AG04449 (cell line): Measurements from ENCODE around the gene ELF5.

Experiments
- CTCF ChIA-PET: fragments of 350-600 bp; formaldehyde crosslinking; extraction: SDS; loops from one replicate; lab custom pipeline; 2021; ENCODE audit warnings: antibody characterized with exemption; lab: Yijun Ruan, JAX
- POLR2A ChIA-PET: fragments of 400-600, 350-600 bp; formaldehyde crosslinking; extraction: SDS; loops from one replicate; lab custom pipeline; 2020; ENCODE audit warnings: antibody characterized with exemption, inconsistent platforms; lab: Yijun Ruan, JAX
- DNase-seq: peaks from one replicate; pipeline ENCODE4 v3.0.0-alpha.2; 2010; ENCODE audit warnings: low read depth, low spot score
- H3K4me3 ChIP-seq: 2 replicates; pipeline ENCODE4 v1.5.1; 2011; ENCODE audit warnings: low read depth, mild to moderate bottlenecking, control low read depth, low read length
- CTCF ChIP-seq: IDR thresholded peaks from one replicate; pipeline ENCODE4 v1.5.1; 2011; ENCODE audit warnings: mild to moderate bottlenecking, moderate library complexity, low read length, control low read depth, inconsistent platforms; ENCODE audit not compliant: insufficient read depth; ENCODE audit errors: missing control alignments

The ELF5 gene

GRCh38 chr11:34495239-34495723 lies 18.3 kb downstream of the ELF5 start:
- TF ChIP-seq CTCF: no peak
- ChIA-PET CTCF (interaction anchor here (1.0 to 2.0 kb wide), 5 partner anchors 8 to 498 kb away, joined by 3 to 9 read pairs (median 4); no protein-coding TSS in a partner anchor), POLR2A (no interaction called here)

GRCh38 chr11:34493926-34494595 lies 19.5 kb downstream of the ELF5 start:
- DNase-seq: no peak
- no peak for TF ChIP-seq CTCF
- H3K4me3 ChIP-seq: no peak overlapping the region
- ChIA-PET POLR2A (no interaction called here), CTCF (interaction anchor here (0.6 to 3.2 kb wide), 12 partner anchors 8 to 497 kb away, joined by 3 to 47 read pairs (median 4); partner anchors contain the start of gene ABTB2)

More at GRCh38 chr11:34495239-34495723, 18.3 kb downstream of the ELF5 start:
- H3K4me3 ChIP-seq: no peak overlapping the region
- no peak for DNase-seq

GRCh38 chr11:34493468-34493867 lies 20.1 kb downstream of the ELF5 start:
- TF ChIP-seq CTCF: no peak
- POLR2A ChIA-PET: no interaction called here
- CTCF ChIA-PET: interaction anchor here (0.7 to 9.1 kb wide), 21 partner anchors 10 to 497 kb away, joined by 3 to 133 read pairs (median 6); partner anchors contain the start of gene ABTB2

GRCh38 chr11:34492806-34493414 lies 20.7 kb downstream of the ELF5 start:
- TF ChIP-seq CTCF: peak; percentile 55
- ChIA-PET POLR2A (no interaction called here), CTCF (interaction anchor here (0.6 to 9.1 kb wide), 50 partner anchors 10 to 685 kb away, joined by 3 to 133 read pairs (median 4); partner anchors contain the start of genes ABTB2 and ELF5)
- no peak for DNase-seq
- H3K4me3 ChIP-seq: no peak overlapping the region

More at GRCh38 chr11:34493468-34493867, 20.1 kb downstream of the ELF5 start:
- no peak for DNase-seq
- no peak overlapping the region for H3K4me3 ChIP-seq

- CTCF ChIA-PET: interaction anchor here (0.6 to 9.1 kb wide), 7 partner anchors 10 to 321 kb away, joined by 3 to 133 read pairs (median 5); no protein-coding TSS in a partner anchor
- no peak for DNase-seq
- no peak for TF ChIP-seq CTCF
- POLR2A ChIA-PET: no interaction called here
- no peak overlapping the region for H3K4me3 ChIP-seq
Measured at GRCh38 chr11:34490304-34490703, 23.3 kb downstream of the ELF5 start.
